Trophoblast cell (in vitro differentiated cells and primary cell): ENCODE data around the gene FHOD3.

Experiments used
- DNase-seq, 2 donors: peaks; one replicate each; pipeline ENCODE4 v3.0.0-alpha.2; 2016
- H2AFZ ChIP-seq: 2 replicates; pipeline ENCODE4 v1.6.1; 2013; ENCODE audit warnings: low read length, moderate library complexity, mild to moderate bottlenecking; ENCODE audit not compliant: insufficient read depth, poor library complexity
- H2AK5ac ChIP-seq: 2 replicates; pipeline ENCODE4 v1.6.1; 2013; ENCODE audit warnings: mild to moderate bottlenecking, low read length
- H2BK120ac ChIP-seq: 2 replicates; pipeline ENCODE4 v1.6.1; 2013; ENCODE audit warnings: low read length, mild to moderate bottlenecking, moderate library complexity; ENCODE audit not compliant: insufficient read depth, poor library complexity
- H2BK12ac ChIP-seq: 2 replicates; pipeline ENCODE4 v1.6.1; 2013; ENCODE audit warnings: mild to moderate bottlenecking, low read length, moderate library complexity
- H2BK5ac ChIP-seq: 2 replicates; pipeline ENCODE4 v1.6.1; 2013; ENCODE audit warnings: low read length, low read depth, moderate library complexity, mild to moderate bottlenecking; ENCODE audit not compliant: poor library complexity
- H3K14ac ChIP-seq: 2 replicates; pipeline ENCODE4 v1.6.1; 2013; ENCODE audit warnings: mild to moderate bottlenecking, low read length
- H3K18ac ChIP-seq: 2 replicates; pipeline ENCODE4 v1.6.1; 2013; ENCODE audit warnings: mild to moderate bottlenecking, low read length
- H3K23ac ChIP-seq: 2 replicates; pipeline ENCODE4 v1.6.1; 2013; ENCODE audit warnings: low read length
- H3K27ac ChIP-seq: 2 replicates; pipeline ENCODE4 v1.5.1; 2013; ENCODE audit warnings: low read depth, mild to moderate bottlenecking, inconsistent platforms, low read length, moderate library complexity
- H3K27me3 ChIP-seq: 2 replicates; pipeline ENCODE4 v1.6.1; 2013; ENCODE audit warnings: inconsistent platforms, mild to moderate bottlenecking, low read length, moderate library complexity; ENCODE audit not compliant: insufficient read depth
- H3K36me3 ChIP-seq, 2 experiments: 1 replicate in 1 of 2; 2 replicates in 1 of 2; pipeline ENCODE4 v1.6.1; 2013; ENCODE audit warnings: low read length in 2 of 2, mild to moderate bottlenecking in 2 of 2, moderate library complexity in 1 of 2; ENCODE audit not compliant: insufficient read depth in 2 of 2, control insufficient read depth in 1 of 2
- H3K4ac ChIP-seq: 2 replicates; pipeline ENCODE4 v1.6.1; 2013; ENCODE audit warnings: low read depth, mild to moderate bottlenecking, low read length, moderate library complexity
- H3K4me1 ChIP-seq, 2 experiments: 1 replicate in 1 of 2; 2 replicates in 1 of 2; pipeline ENCODE4 v1.6.1; 2013; ENCODE audit warnings: low read length in 2 of 2, mild to moderate bottlenecking in 2 of 2, moderate library complexity in 1 of 2; ENCODE audit not compliant: insufficient read depth in 2 of 2, control insufficient read depth in 1 of 2
- H3K4me2 ChIP-seq: 2 replicates; pipeline ENCODE4 v1.6.1; 2013; ENCODE audit warnings: inconsistent platforms, mild to moderate bottlenecking, low read length, moderate library complexity
- H3K4me3 ChIP-seq: 2 replicates; pipeline ENCODE4 v1.5.1; 2013; ENCODE audit warnings: mild to moderate bottlenecking, low read depth, low read length, inconsistent platforms
- H3K79me1 ChIP-seq: one replicate; pipeline ENCODE4 v1.6.1; 2013; ENCODE audit warnings: low read length
- H3K79me2 ChIP-seq: 2 replicates; pipeline ENCODE4 v1.6.1; 2013; ENCODE audit warnings: low read length, mild to moderate bottlenecking; ENCODE audit not compliant: control insufficient read depth, insufficient read depth, poor library complexity
- H3K9ac ChIP-seq: 2 replicates; pipeline ENCODE4 v1.6.1; 2013; ENCODE audit warnings: mild to moderate bottlenecking, low read length
- H3K9me3 ChIP-seq: 2 replicates; pipeline ENCODE4 v1.6.1; 2013; ENCODE audit warnings: low read depth, mild to moderate bottlenecking, control low read depth, inconsistent platforms, low read length; ENCODE audit not compliant: insufficient read depth
- H4K12ac ChIP-seq: 2 replicates; pipeline ENCODE4 v1.6.1; 2013; ENCODE audit warnings: low read depth, mild to moderate bottlenecking, low read length, moderate library complexity
- H4K8ac ChIP-seq: 2 replicates; pipeline ENCODE4 v1.6.1; 2013; ENCODE audit warnings: low read depth, mild to moderate bottlenecking, low read length, moderate library complexity
- H4K91ac ChIP-seq: one replicate; pipeline ENCODE4 v1.6.1; 2013; ENCODE audit warnings: low read depth, mild to moderate bottlenecking, low read length, moderate library complexity
- WGBS: extraction: QIAGEN DNeasy Blood & Tissue Kit; methylation state at CpG from one replicate; pipeline ENCODE4 v1.1.7; 2013; ENCODE audit warnings: missing lambda C conversion rate; ENCODE audit not compliant: insufficient read length, insufficient coverage; ENCODE audit errors: extremely low coverage; 5-methylcytosine and 5-hydroxymethylcytosine counted together

The FHOD3 gene

DNA sequence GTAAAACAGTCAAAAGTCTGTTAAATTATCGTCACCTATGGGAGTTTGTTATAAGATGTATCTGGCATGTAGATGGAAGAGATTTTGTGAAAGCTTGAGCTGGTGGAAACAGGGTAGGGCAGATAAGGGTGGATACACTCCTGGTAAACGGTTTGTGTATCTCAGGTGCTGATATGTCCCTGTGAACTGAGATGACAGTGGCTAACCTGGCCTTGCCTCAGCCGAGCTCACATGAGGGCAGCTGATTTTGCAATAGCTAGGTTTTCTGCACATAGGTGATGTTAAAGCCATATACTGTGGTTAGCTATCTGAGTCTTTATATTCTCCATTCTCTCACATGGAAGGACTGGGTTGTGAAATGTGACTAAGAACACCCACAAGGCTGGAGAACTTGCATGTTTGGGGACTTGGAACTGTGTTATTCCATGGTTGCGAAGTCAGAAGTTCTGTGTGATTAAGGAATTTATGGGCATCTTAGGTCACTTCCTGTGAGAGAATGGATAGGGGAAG, 326.2 kb downstream of the FHOD3 start:
- H4K91ac ChIP-seq: no peak overlapping the region
- H3K36me3 ChIP-seq: peaks cover 13 to 29% of the 10 kb centered on the region in 2 experiments
- no peaks in the 10 kb centered on the region for H3K27me3 ChIP-seq
- DNase-seq: peak; percentile 87 to 88
- no peak overlapping the region for H2AFZ ChIP-seq
- no peak overlapping the region for H2BK5ac ChIP-seq
- H3K79me2 ChIP-seq: no peaks in the 10 kb centered on the region
- no peak overlapping the region for H3K4me3 ChIP-seq
- no peak overlapping the region for H2BK12ac ChIP-seq
- H3K9me3 ChIP-seq: peaks cover 2% of the 10 kb centered on the region
- H3K4me1 ChIP-seq: no peaks in the 10 kb centered on the region
- H4K8ac ChIP-seq: no peak overlapping the region
- no peak overlapping the region for H3K9ac ChIP-seq
- no peak overlapping the region for H3K14ac ChIP-seq
- H3K27ac ChIP-seq: no peak overlapping the region
- H3K4ac ChIP-seq: no peak overlapping the region
- H3K18ac ChIP-seq: no peak overlapping the region
- H2BK120ac ChIP-seq: no peak overlapping the region
- no peak overlapping the region for H3K4me2 ChIP-seq
- WGBS: no CpG with 5 or more reads among the region's 4 CpGs
- H3K79me1 ChIP-seq: no peaks in the 10 kb centered on the region
- H3K23ac ChIP-seq: no peak overlapping the region
- H4K12ac ChIP-seq: no peak overlapping the region
- H2AK5ac ChIP-seq: no peak overlapping the region

DNA sequence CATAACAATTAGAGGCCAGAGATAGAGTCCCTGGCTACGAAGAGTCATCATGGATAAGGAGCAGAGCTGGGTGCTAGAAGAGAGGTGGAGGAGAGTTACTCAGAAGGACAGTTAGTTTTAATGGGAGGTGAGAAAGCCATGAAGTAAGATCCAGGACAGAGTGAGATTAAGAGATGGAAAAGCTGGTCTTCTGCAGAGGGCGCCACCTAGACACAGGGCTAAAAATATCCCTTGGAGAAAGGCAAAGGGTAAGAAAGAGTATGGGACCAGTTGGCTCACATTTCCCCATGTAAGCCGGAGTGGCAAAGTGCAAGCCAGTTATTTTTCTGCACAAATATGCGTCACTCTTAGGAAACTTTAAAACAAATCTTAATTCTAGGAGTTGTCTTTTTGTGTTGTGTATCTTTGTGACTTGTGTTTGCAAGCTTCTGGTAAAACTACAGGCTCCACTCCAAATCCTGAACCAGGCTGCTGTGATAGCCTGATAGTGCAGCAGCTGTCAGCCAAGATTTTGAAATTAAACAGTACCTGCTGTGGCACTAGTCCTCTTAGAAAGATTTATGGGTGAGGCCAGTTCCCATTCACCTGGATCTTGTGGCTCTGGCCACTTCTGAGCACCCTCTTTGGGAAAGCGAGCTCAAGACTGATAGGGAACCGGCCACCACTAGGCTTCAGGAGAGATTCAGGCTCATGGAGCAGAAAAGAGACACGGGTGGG, 327.1 kb downstream of the FHOD3 start:
- Histone ChIP-seq H3K4ac (no peak overlapping the region), H4K91ac (no peak overlapping the region), H3K4me2 (no peak overlapping the region), H3K4me1 (no peaks in the 10 kb centered on the region), H3K9ac (no peak overlapping the region), H4K8ac (no peak overlapping the region), H2BK5ac (no peak overlapping the region), H2AK5ac (no peak overlapping the region), H3K9me3 (peaks cover 2% of the 10 kb centered on the region), H3K18ac (no peak overlapping the region), H4K12ac (no peak overlapping the region), H3K79me2 (no peaks in the 10 kb centered on the region), H3K27me3 (no peaks in the 10 kb centered on the region), H2BK12ac (no peak overlapping the region), H3K79me1 (no peaks in the 10 kb centered on the region), H3K23ac (no peak overlapping the region), H2BK120ac (no peak overlapping the region), H3K14ac (no peak overlapping the region), H3K27ac (no peak overlapping the region), H2AFZ (no peak overlapping the region), H3K36me3 (peaks cover 13 to 28% of the 10 kb centered on the region in 2 experiments), H3K4me3 (no peak overlapping the region)
- WGBS: no CpG with 5 or more reads among the region's 7 CpGs
- DNase-seq: no peak

- H3K4me3 ChIP-seq: no peak overlapping the region
- H3K4me1 ChIP-seq: no peaks in the 10 kb centered on the region
- no peak for DNase-seq
- H3K79me1 ChIP-seq: no peaks in the 10 kb centered on the region
- H4K12ac ChIP-seq: no peak overlapping the region
- H3K4ac ChIP-seq: no peak overlapping the region
- no peak overlapping the region for H3K14ac ChIP-seq
- no peak overlapping the region for H3K23ac ChIP-seq
- H2AK5ac ChIP-seq: no peak overlapping the region
- peaks cover 2% of the 10 kb centered on the region for H3K9me3 ChIP-seq
- H4K8ac ChIP-seq: no peak overlapping the region
- WGBS: no CpG with 5 or more reads among the region's 19 CpGs
- H3K36me3 ChIP-seq: peaks cover 13 to 23% of the 10 kb centered on the region in 2 experiments
- H2BK5ac ChIP-seq: no peak overlapping the region
- H3K4me2 ChIP-seq: no peak overlapping the region
- H3K27me3 ChIP-seq: no peaks in the 10 kb centered on the region
- no peak overlapping the region for H2BK120ac ChIP-seq
- no peak overlapping the region for H3K18ac ChIP-seq
- no peak overlapping the region for H2AFZ ChIP-seq
- H3K79me2 ChIP-seq: no peaks in the 10 kb centered on the region
- H3K27ac ChIP-seq: no peak overlapping the region
- H3K9ac ChIP-seq: no peak overlapping the region
- no peak overlapping the region for H4K91ac ChIP-seq
- H2BK12ac ChIP-seq: no peak overlapping the region
These were observed 327.9 kb downstream of the FHOD3 start for GRCh38 chr18:36625386-36625785.

DNA sequence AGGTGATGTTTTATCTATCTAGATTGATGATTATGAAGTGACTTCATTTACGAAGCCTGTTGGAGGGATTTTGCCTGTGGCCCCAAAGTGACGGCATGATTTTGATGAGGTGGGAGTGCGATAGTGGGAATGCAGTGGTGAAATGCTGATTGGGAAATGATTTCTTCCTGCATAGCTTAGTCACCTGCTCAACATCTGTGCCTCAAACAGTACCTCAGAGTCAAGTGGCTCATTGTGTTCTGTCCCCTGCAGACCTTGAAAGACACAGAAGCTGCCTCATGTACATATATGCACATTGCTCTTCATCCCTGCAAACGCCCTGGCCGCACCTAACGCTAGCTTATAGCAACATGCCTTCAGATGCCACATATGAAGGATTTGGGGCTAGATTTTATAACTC, 330.1 kb downstream of the FHOD3 start:
- Histone ChIP-seq H3K4ac (no peak overlapping the region), H2BK12ac (no peak overlapping the region), H3K79me2 (no peaks in the 10 kb centered on the region), H4K91ac (no peak overlapping the region), H3K9me3 (peaks cover 2% of the 10 kb centered on the region), H3K14ac (no peak overlapping the region), H3K18ac (no peak overlapping the region), H3K79me1 (no peaks in the 10 kb centered on the region), H4K12ac (no peak overlapping the region), H4K8ac (no peak overlapping the region), H3K36me3 (peaks cover 16 to 21% of the 10 kb centered on the region in 2 experiments), H3K27ac (no peak overlapping the region), H2BK5ac (no peak overlapping the region), H3K4me1 (no peaks in the 10 kb centered on the region), H3K27me3 (no peaks in the 10 kb centered on the region), H3K9ac (no peak overlapping the region), H3K4me2 (no peak overlapping the region), H2BK120ac (no peak overlapping the region), H3K4me3 (no peak overlapping the region), H2AFZ (no peak overlapping the region), H2AK5ac (no peak overlapping the region), H3K23ac (no peak overlapping the region)
- DNase-seq: peak; percentile 25 to 69
- WGBS: no CpG with 5 or more reads among the region's 6 CpGs
